HL-60 (cell line): ENCODE measurements around the gene DIP2A.

ENCODE experiments used
- DNase-seq, 2 experiments: peaks; one replicate each; pipeline ENCODE4 v3.0.0-alpha.2; 2010 to 2020; ENCODE audit warnings: low read depth in 1 of 2, low spot score in 1 of 2
- H3K27ac ChIP-seq: fragments of 250-450 bp; sonication (Bioruptor Pico); replicated peaks from 2 replicates; pipeline ENCODE4 v1.5.1; 2020; ENCODE audit warnings: mild to moderate bottlenecking, moderate library complexity
- H3K27me3 ChIP-seq: fragments of 250-450 bp; sonication (Bioruptor Pico); 2 replicates; pipeline ENCODE4 v1.5.1; 2021; ENCODE audit warnings: mild to moderate bottlenecking, moderate library complexity; ENCODE audit not compliant: insufficient read depth, poor library complexity, severe bottlenecking
- H3K4me3 ChIP-seq: replicated peaks from 2 replicates; pipeline ENCODE4 v1.5.1; 2011; ENCODE audit warnings: mild to moderate bottlenecking, control low read depth, low read length; ENCODE audit not compliant: insufficient read depth
- GABPA ChIP-seq: IDR thresholded peaks from 2 replicates; pipeline ENCODE4 v1.6.1; 2012; ENCODE audit warnings: low read depth
- POLR2AphosphoS5 ChIP-seq: IDR thresholded peaks from 2 replicates; pipeline ENCODE4 v1.6.1; 2012; ENCODE audit warnings: low read depth
- SPI1 ChIP-seq: IDR thresholded peaks from 2 replicates; pipeline ENCODE4 v1.6.1; 2012; ENCODE audit warnings: low read depth, mild to moderate bottlenecking, borderline replicate concordance
- TF ChIP-seq, protein P1 (sequence below): IDR thresholded peaks from one replicate; pipeline ENCODE4 v1.5.1; 2011; ENCODE audit warnings: low read length, control low read depth, inconsistent platforms; ENCODE audit not compliant: insufficient read depth
- TF ChIP-seq, protein P2 (sequence below): IDR thresholded peaks from 2 replicates; pipeline ENCODE4 v1.6.1; 2012; ENCODE audit warnings: low read depth; ENCODE audit not compliant: insufficient replicate concordance

Gene DIP2A

DNA sequence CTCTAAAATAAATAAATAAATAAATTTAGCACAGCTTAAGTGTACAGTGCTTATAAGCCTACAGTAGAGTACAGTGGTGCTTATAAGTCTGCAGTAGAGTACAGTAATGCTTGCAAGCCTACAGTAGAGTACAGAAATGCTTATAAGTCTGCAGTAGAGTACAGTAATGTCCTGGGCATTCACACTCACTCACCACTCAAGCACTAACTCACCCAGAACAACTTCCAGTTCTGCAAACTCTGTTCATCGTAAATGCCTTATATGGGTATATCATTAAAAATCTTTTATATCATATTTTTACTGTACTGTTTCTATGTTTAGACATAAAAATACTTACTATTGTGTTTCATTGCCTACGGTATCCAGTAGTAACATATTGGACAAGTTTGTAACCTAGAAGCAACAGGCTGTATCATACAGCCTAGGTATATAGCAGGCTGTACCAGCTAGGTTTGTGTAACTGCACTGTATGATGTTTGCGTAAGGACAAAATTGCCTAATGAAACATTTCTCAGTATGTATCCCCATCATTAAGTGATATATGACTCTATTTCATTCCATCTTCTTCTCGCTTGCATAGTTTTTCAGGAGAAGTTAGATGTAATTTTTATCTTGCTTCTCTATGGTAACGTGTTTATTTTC, 160.2 kb downstream of the DIP2A start:
- peak; percentile 31 to 54 for DNase-seq
- TF ChIP-seq, protein P1, sequence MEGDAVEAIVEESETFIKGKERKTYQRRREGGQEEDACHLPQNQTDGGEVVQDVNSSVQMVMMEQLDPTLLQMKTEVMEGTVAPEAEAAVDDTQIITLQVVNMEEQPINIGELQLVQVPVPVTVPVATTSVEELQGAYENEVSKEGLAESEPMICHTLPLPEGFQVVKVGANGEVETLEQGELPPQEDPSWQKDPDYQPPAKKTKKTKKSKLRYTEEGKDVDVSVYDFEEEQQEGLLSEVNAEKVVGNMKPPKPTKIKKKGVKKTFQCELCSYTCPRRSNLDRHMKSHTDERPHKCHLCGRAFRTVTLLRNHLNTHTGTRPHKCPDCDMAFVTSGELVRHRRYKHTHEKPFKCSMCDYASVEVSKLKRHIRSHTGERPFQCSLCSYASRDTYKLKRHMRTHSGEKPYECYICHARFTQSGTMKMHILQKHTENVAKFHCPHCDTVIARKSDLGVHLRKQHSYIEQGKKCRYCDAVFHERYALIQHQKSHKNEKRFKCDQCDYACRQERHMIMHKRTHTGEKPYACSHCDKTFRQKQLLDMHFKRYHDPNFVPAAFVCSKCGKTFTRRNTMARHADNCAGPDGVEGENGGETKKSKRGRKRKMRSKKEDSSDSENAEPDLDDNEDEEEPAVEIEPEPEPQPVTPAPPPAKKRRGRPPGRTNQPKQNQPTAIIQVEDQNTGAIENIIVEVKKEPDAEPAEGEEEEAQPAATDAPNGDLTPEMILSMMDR: no peak
- TF ChIP-seq POLR2AphosphoS5 (no peak), GABPA (no peak), SPI1 (no peak)
- TF ChIP-seq, protein P2, sequence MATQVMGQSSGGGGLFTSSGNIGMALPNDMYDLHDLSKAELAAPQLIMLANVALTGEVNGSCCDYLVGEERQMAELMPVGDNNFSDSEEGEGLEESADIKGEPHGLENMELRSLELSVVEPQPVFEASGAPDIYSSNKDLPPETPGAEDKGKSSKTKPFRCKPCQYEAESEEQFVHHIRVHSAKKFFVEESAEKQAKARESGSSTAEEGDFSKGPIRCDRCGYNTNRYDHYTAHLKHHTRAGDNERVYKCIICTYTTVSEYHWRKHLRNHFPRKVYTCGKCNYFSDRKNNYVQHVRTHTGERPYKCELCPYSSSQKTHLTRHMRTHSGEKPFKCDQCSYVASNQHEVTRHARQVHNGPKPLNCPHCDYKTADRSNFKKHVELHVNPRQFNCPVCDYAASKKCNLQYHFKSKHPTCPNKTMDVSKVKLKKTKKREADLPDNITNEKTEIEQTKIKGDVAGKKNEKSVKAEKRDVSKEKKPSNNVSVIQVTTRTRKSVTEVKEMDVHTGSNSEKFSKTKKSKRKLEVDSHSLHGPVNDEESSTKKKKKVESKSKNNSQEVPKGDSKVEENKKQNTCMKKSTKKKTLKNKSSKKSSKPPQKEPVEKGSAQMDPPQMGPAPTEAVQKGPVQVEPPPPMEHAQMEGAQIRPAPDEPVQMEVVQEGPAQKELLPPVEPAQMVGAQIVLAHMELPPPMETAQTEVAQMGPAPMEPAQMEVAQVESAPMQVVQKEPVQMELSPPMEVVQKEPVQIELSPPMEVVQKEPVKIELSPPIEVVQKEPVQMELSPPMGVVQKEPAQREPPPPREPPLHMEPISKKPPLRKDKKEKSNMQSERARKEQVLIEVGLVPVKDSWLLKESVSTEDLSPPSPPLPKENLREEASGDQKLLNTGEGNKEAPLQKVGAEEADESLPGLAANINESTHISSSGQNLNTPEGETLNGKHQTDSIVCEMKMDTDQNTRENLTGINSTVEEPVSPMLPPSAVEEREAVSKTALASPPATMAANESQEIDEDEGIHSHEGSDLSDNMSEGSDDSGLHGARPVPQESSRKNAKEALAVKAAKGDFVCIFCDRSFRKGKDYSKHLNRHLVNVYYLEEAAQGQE: no peak
- peak overlapping the region; percentile 17 for H3K27ac ChIP-seq
- H3K27me3 ChIP-seq: no peaks in the 10 kb centered on the region
- H3K4me3 ChIP-seq: no peak overlapping the region
